Epithelial cell of proximal tubule (primary cell): ENCODE results near the gene MMP13. TPM values are rescaled to one million over a fixed set of nuclear protein-coding genes. Genes with fewer than 3 reads are reported as not detected.
"Not testable (repeated sequence)": the region's sequence is repeated elsewhere in the genome, so short reads cannot be mapped to it uniquely, and the experiment has no call there.

ENCODE experiments used
- DNase-seq: peaks from one replicate; pipeline ENCODE4 v3.0.0-alpha.2; 2011; ENCODE audit warnings: low read depth
- H3K4me3 ChIP-seq: 2 replicates; pipeline ENCODE4 v1.5.1; 2011; ENCODE audit warnings: low read depth, mild to moderate bottlenecking, low read length
- CTCF ChIP-seq: conservative IDR thresholded peaks from 2 replicates; pipeline ENCODE4 v1.5.1; 2012; ENCODE audit warnings: low read depth, mild to moderate bottlenecking, low read length
- total RNA-seq: library from RNA; depleted of rRNA; stranded (reverse); fragments of >200 nt; gene quantifications from 2 replicates; pipeline ENCODE4 v1.2.3, GENCODE V29; 2015

Gene MMP13
- total RNA-seq, 1 donor from 2014 or later, result 0.12 TPM

DNA sequence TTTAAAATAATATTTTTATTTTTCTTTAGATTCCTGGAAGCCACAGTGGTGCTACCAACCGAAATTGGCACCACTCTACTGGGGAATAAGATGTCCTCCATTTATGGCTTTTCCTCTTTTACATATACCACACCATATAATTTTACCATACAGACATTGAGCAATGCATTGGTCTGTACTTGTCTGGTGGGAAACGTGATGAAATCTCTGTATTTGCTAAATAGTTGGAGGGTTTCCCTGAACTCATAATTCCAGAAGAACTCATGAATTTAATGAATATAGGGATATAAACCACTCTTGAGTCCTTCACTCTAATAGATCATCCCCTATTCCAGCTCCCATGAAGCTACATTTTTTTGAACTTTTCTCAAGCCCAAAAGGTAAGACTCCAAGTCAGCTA lies 28.0 kb upstream of the MMP13 start:
- H3K4me3 ChIP-seq, result no peak overlapping the region
- no peak for TF ChIP-seq CTCF
- DNase-seq, result no peak

GRCh38 chr11:102981324-102981910 lies 25.9 kb upstream of the MMP13 start:
- no peak overlapping the region for H3K4me3 ChIP-seq
- DNase-seq, result no peak
- TF ChIP-seq CTCF, result no peak

GRCh38 chr11:102974552-102975280 lies 19.2 kb upstream of the MMP13 start:
- no peak overlapping the region for H3K4me3 ChIP-seq
- no peak for TF ChIP-seq CTCF
- no peak for DNase-seq

GRCh38 chr11:102973698-102974097 lies 18.2 kb upstream of the MMP13 start:
- not testable (repeated sequence) for H3K4me3 ChIP-seq, DNase-seq

DNA sequence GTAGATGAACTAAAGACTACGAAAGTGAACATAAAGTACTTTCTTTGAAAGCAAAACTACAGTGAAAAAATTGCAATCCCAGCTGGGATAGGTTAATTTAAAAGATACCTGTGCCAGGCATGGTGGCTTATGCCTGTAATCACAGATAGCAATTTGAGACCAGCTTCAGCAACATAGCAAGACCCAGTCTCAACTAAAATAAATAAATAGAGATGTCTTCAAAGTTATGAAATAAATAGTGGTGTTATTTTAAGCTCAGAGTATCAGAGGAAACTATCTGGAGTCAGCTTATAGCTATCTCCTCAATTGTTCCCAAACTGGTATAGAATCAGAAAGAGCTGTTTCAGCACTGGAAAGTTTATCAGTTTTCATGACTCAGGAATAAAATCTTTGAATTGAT lies 17.3 kb upstream of the MMP13 start:
- no peak for TF ChIP-seq CTCF
- DNase-seq, result no peak
- H3K4me3 ChIP-seq, result no peak overlapping the region

GRCh38 chr11:102971766-102972165 lies 16.2 kb upstream of the MMP13 start:
- DNase-seq, result no peak
- H3K4me3 ChIP-seq, result no peak overlapping the region
- TF ChIP-seq CTCF, result no peak

- TF ChIP-seq CTCF, result no peak
- DNase-seq, result no peak
- no peak overlapping the region for H3K4me3 ChIP-seq
These were observed 12.0 kb upstream of the MMP13 start for GRCh38 chr11:102967497-102967896.
